Astrocyte (in vitro differentiated cells and primary cell): Measurements from ENCODE around the gene KCNJ11.

Experiments used
- EZH2 ChIP-seq: IDR thresholded peaks from 2 replicates; pipeline ENCODE4 v1.6.1; 2012; ENCODE audit warnings: mild to moderate bottlenecking, low read length, inconsistent platforms; ENCODE audit not compliant: insufficient read depth
- TF ChIP-seq, protein P1 (sequence below): IDR thresholded peaks from 2 replicates; pipeline ENCODE4 v1.5.1; 2011; ENCODE audit warnings: low read depth, mild to moderate bottlenecking, inconsistent platforms, low read length, moderate library complexity; ENCODE audit not compliant: insufficient read depth

DNA sequence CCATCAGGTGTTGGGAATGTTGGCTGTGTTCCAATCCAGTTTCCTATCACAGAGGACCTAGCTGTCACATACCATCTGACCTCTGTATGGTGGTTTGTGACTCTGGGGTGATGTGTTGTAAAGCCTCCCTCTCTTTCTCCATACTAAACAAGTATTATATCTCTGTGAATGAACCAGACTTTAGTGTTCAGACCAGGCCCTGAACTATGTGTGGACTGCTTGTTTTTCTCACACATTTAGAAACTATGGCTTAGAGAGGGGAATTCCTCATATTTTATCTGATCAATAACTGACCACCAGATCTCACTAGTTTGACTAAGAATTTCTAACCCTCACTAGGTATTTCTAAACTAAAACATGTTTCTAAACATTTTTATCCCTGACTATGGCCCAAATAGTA lies 19.4 kb downstream of the KCNJ11 start:
- no peak for TF ChIP-seq EZH2
- TF ChIP-seq, protein P1, sequence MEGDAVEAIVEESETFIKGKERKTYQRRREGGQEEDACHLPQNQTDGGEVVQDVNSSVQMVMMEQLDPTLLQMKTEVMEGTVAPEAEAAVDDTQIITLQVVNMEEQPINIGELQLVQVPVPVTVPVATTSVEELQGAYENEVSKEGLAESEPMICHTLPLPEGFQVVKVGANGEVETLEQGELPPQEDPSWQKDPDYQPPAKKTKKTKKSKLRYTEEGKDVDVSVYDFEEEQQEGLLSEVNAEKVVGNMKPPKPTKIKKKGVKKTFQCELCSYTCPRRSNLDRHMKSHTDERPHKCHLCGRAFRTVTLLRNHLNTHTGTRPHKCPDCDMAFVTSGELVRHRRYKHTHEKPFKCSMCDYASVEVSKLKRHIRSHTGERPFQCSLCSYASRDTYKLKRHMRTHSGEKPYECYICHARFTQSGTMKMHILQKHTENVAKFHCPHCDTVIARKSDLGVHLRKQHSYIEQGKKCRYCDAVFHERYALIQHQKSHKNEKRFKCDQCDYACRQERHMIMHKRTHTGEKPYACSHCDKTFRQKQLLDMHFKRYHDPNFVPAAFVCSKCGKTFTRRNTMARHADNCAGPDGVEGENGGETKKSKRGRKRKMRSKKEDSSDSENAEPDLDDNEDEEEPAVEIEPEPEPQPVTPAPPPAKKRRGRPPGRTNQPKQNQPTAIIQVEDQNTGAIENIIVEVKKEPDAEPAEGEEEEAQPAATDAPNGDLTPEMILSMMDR, result no peak
